ENCODE measurements around the gene C1QBP.

- TF ChIP-seq, protein P1, sequence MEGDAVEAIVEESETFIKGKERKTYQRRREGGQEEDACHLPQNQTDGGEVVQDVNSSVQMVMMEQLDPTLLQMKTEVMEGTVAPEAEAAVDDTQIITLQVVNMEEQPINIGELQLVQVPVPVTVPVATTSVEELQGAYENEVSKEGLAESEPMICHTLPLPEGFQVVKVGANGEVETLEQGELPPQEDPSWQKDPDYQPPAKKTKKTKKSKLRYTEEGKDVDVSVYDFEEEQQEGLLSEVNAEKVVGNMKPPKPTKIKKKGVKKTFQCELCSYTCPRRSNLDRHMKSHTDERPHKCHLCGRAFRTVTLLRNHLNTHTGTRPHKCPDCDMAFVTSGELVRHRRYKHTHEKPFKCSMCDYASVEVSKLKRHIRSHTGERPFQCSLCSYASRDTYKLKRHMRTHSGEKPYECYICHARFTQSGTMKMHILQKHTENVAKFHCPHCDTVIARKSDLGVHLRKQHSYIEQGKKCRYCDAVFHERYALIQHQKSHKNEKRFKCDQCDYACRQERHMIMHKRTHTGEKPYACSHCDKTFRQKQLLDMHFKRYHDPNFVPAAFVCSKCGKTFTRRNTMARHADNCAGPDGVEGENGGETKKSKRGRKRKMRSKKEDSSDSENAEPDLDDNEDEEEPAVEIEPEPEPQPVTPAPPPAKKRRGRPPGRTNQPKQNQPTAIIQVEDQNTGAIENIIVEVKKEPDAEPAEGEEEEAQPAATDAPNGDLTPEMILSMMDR (IDR thresholded peaks at IDR 0.05): no peak
- TF ChIP-seq POLR2A (IDR thresholded peaks at IDR 0.05) (no peak), EP300 (IDR thresholded peaks at IDR 0.05) (no peak)
Measured at GRCh38 chr17:5391678-5392077, 47.3 kb downstream of the C1QBP start.

Measured in ovary (tissue), 3 donors.